Lower lobe of right lung (tissue), 2 donors: ENCODE data around the gene PJA1. TPM values are rescaled to one million over a fixed set of nuclear protein-coding genes. Genes with fewer than 3 reads are reported as not detected.

Source experiments
- ATAC-seq, 2 donors: fragments of 200-7000 bp; cut with Tn5 transposase; one replicate each; pipeline ENCODE4 v1.9.1; 2020 to 2022; ENCODE audit warnings: mild to moderate bottlenecking in 2 of 2, moderate library complexity in 2 of 2
- DNase-seq: peaks from one replicate; pipeline ENCODE4 v3.0.0-alpha.2; 2020
- H3K27ac ChIP-seq: fragments of 200-600 bp; one replicate; pipeline ENCODE4 v1.8.0; 2022
- H3K27me3 ChIP-seq: fragments of 200-600 bp; one replicate; pipeline ENCODE4 v1.8.0; 2022; ENCODE audit warnings: low read depth
- H3K36me3 ChIP-seq: fragments of 200-600 bp; one replicate; pipeline ENCODE4 v1.8.0; 2022; ENCODE audit warnings: mild to moderate bottlenecking
- H3K4me1 ChIP-seq: fragments of 200-600 bp; one replicate; pipeline ENCODE4 v1.8.0; 2022
- H3K4me3 ChIP-seq: fragments of 200-600 bp; one replicate; pipeline ENCODE4 v1.8.0; 2022; ENCODE audit warnings: mild to moderate bottlenecking
- H3K9me3 ChIP-seq: fragments of 200-600 bp; one replicate; pipeline ENCODE4 v1.8.0; 2022
- CTCF ChIP-seq: fragments of 200-600 bp; IDR thresholded peaks from one replicate; pipeline ENCODE4 v1.8.0; 2022; ENCODE audit warnings: antibody characterized with exemption, mild to moderate bottlenecking
- intact Hi-C: fragments of 100-400 bp; cut with DNase I; formaldehyde crosslinking; loops from one replicate; pipeline ENCODE4 v1.11.0; 2022
- total RNA-seq: library from RNA; stranded (reverse); fragmentation: NEBNext Ultra II Directional; extraction: Animal tissue kit (Norgen Biotek cat#: 25700); gene quantifications from one replicate; pipeline ENCODE4 v1.2.1, GENCODE V29; 2021
- donor health status: DM: no; HTN: yes; CAD: no; lungs with severe emphysema.

Gene PJA1
- total RNA-seq, 1 donor from 2014 or later = 21.9 TPM

GRCh38 chrX:69189576-69190371 lies 24.5 kb upstream of the PJA1 start:
- TF ChIP-seq CTCF = no peak
- DNase-seq (no peak), ATAC-seq (peak in 1 of 2 donors; percentile 54)
- Histone ChIP-seq H3K9me3 (no peaks in the 10 kb centered on the region), H3K27me3 (no peaks in the 10 kb centered on the region), H3K36me3 (no peaks in the 10 kb centered on the region), H3K27ac (no peak overlapping the region), H3K4me1 (no peaks in the 10 kb centered on the region), H3K4me3 (no peak overlapping the region)
- intact Hi-C loops = no loop called here

- H3K4me3 ChIP-seq = no peak overlapping the region
- no peak for TF ChIP-seq CTCF
- ATAC-seq (no peak), DNase-seq (no peak)
- no peak overlapping the region for H3K27ac ChIP-seq
- H3K4me1 ChIP-seq = no peaks in the 10 kb centered on the region
- no peaks in the 10 kb centered on the region for H3K27me3 ChIP-seq
- intact Hi-C loops = no loop called here
- H3K9me3 ChIP-seq = no peaks in the 10 kb centered on the region
- H3K36me3 ChIP-seq = no peaks in the 10 kb centered on the region
These were observed 21.4 kb upstream of the PJA1 start for GRCh38 chrX:69186651-69187050.

GRCh38 chrX:69185886-69186285 lies 20.6 kb upstream of the PJA1 start:
- no peak for ATAC-seq
- no peaks in the 10 kb centered on the region for H3K27me3 ChIP-seq
- TF ChIP-seq CTCF = no peak

GRCh38 chrX:69185141-69185540 lies 19.9 kb upstream of the PJA1 start:
- no peaks in the 10 kb centered on the region for H3K4me1 ChIP-seq
- intact Hi-C loops = no loop called here
- H3K27me3 ChIP-seq = no peaks in the 10 kb centered on the region
- H3K36me3 ChIP-seq = no peaks in the 10 kb centered on the region
- no peak overlapping the region for H3K4me3 ChIP-seq
- DNase-seq = no peak
- ATAC-seq = no peak
- TF ChIP-seq CTCF = no peak
- no peak overlapping the region for H3K27ac ChIP-seq
- no peaks in the 10 kb centered on the region for H3K9me3 ChIP-seq

More at GRCh38 chrX:69185886-69186285, 20.6 kb upstream of the PJA1 start:
- no peak for DNase-seq
- Histone ChIP-seq H3K36me3 (no peaks in the 10 kb centered on the region), H3K9me3 (no peaks in the 10 kb centered on the region), H3K4me3 (no peak overlapping the region), H3K27ac (no peak overlapping the region), H3K4me1 (no peaks in the 10 kb centered on the region)
- intact Hi-C loops = no loop called here

GRCh38 chrX:69182818-69183380 lies 17.6 kb upstream of the PJA1 start:
- Histone ChIP-seq H3K9me3 (no peaks in the 10 kb centered on the region), H3K4me3 (no peak overlapping the region), H3K36me3 (no peaks in the 10 kb centered on the region), H3K4me1 (no peaks in the 10 kb centered on the region), H3K27me3 (no peaks in the 10 kb centered on the region), H3K27ac (no peak overlapping the region)
- intact Hi-C loops = no loop called here
- no peak for TF ChIP-seq CTCF
- DNase-seq (no peak), ATAC-seq (no peak)
